HuH-7.5 (cell line): ENCODE data around the gene SRPRB.

ENCODE experiments used
- DNase-seq: peaks from one replicate; pipeline ENCODE4 v3.0.0; 2011; ENCODE audit warnings: low spot score

SRPRB gene

GRCh38 chr3:133805702-133806475 lies at the start of gene SRPRB:
SRPRB (plus strand) TSS chr3:133805815; CDS start chr3:133805849, 34 bp downstream.
- peak; percentile 93 for DNase-seq

DNA sequence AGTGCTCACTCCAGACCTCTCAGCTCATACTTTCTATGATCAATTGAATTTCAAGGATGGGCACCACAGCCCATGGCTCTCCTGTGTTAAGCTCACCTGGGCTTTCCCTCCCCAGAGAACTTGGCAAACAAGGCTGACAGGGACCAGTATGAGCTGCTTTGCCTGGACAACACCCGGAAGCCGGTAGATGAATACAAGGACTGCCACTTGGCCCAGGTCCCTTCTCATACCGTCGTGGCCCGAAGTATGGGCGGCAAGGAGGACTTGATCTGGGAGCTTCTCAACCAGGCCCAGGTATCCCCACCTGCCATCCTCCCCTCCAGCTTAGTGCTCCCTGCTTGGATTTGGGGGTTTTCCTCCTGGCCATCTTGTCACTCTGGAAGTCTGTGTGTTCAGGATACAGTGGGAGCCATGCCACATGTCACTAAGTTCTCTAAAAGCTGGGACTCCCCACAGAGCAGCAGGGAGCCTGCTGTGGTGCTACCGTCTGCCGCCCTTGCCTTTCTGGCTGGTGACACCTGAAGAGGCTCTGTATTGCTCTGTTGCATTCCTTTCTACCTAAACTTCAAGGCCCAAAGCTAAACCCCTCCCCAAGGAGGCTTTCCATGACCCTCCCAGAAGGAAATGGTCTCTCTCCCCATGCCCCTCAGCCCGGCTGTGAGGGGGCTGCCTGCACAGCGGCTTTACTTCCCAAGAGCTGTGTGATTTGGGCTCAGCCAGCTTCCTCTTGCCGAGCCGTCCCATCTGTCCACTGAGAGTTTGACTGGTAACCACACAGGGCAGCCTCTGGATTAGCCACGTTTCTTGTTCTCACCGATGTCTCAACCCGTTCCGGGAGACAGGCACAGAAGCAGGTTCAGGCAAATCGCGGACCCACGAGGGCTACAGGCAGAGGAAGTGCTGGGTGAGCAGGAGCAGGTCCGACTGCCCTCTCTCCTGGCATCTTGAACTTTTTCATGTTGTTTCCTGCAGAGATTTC lies 48.6 kb upstream of the SRPRB start:
- DNase-seq, result no peak

GRCh38 chr3:133757701-133758567 lies 47.7 kb upstream of the SRPRB start:
- DNase-seq, result no peak

GRCh38 chr3:133758568-133758928 lies 47.1 kb upstream of the SRPRB start:
- no peak for DNase-seq

- no peak for DNase-seq
Observed at GRCh38 chr3:133758964-133759739, 46.5 kb upstream of the SRPRB start.

DNA sequence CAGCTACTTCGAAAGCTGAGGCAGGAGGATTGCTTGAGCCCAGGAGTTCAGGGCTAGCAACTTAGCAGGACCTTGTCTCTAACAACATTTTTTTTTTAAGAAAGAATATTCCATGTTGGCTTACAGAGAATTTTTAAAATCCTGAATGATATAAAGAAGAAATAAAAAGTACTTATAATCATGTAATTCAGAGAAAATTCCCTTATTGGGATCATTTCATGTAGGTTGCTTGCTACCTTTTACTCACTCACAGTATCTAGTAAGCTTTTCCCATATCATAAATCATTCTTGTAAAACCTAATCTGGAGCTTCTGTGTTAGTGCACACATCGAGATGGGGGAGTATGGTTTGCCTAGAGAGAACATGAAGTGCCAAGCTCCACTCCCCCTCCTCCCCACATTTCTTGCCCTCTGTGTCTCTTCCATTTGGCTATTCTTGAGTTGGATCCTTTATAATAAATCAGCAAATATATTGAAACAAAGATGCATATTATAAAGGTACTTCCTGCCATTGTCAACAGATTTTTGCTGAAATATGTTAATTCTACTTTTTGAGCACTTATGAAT lies 45.8 kb upstream of the SRPRB start:
- DNase-seq, result no peak

DNA sequence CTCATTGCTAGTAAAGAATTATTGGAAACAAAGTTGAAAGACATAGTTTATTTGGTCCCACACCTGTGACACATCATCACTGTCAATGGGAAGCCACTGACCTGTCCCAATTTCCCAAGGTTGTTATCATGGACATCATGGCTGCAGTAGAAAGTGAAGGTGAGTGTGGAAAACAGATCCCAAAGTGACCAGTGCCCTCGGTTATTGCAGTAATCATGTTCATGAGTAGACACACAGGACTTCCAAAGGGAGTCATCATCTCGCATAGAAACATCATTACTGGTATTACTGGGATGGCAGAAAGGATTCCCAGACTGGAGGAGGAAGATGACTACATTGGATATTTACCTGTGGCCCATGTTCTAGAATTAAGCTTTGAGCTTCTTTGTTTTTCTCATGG lies 44.7 kb upstream of the SRPRB start:
- no peak for DNase-seq

DNA sequence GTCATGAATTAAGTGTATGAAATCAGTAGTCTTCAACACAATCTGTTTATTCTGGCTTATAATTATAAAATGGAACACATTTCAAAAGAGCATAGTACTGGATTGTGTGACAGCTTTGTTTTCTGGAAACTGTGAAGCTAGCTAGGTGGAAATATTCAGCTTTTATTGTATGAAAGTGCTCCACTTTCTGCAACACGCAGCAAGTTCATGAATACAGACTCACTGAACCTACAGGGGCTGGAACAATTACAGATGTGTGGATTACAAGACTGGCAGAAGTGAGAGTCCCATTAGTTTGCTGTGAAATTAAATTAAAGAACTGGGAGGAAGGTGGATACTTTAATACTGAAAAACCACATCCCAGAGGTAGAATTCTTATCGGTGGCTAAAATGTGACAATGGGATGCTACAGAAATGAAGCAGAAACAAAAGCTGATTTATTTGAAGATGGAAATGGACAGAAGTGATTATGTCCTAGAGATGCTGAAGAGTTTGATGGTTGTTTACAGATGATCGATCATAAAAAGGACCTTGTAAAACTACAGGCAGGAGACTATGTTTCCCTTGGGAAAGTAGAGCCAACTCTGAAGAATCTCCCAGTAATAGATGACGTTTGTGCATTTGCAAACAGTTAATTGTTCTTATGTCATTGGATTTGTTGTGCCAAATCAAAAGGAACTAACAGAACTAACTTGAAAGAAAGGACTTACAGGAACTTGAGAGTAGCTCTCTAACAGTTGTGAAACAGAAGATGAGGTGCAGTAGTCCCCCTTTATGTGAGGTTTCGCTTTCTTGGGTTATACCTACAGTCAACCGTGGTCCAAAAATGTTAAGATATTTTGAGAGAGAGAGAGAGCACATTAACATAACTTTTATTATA lies 43.8 kb upstream of the SRPRB start:
- DNase-seq, result no peak

- no peak for DNase-seq
Observed at GRCh38 chr3:133762539-133762938, 43.1 kb upstream of the SRPRB start.

DNA sequence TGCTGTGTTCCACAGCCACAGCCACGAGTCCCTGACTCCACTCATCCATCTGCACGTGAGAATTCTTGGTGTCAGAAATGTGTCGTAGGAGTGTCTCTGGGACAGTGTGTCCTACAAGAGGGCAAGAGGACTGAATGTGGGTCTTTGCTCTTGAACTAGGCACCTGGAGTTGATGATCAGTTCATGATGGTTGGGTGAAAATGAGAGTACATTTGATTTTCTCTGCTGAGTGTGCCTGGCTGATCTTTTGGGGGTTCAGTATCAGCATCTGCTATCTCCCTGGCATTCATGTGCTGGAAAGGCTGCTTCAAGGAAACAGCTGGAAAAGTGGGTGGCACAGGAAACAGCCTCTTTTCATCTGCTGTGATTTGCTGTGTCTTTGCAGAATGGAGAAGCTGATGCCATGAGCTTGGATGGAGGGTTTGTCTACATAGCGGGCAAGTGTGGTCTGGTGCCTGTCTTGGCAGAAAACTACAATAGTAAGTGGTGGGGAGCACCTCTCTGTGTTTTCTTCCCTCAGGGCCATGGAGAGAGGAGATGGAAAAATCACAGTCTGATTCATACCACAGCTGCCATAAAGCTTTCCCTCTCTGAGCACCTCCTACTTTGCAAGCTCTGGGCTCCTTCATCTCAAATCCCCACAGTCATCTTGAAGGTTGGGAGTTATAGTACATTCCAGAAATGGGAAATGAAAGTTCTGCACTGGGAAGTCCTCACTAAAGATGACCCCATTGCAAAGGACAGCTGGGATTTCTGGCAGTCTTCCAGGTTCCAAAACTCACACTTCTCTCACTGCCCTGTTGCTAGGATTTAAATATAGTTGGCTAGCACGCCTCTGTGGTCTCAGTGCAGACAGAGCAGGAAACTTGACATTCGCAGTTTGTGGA lies 41.6 kb upstream of the SRPRB start:
- no peak for DNase-seq

DNA sequence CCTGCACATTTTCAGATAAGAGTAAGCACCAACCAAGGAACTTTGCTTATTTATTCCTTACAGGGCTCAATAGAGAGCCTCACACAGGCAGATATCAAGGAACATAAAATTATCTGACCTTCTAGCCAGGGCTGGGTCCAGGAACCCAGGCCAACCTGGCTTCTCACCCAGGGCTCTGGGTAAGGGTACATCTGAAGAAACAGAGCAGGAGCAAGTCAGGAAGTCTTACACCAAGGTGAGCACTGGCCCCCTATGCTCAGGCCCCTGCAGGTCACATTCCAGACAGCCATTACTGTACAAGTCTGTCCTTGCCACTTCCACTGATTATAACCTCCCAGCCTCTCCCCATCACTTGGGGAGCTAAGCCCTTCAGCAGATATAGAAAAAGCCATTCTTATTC lies 40.4 kb upstream of the SRPRB start:
- DNase-seq, result no peak

GRCh38 chr3:133767607-133768006 lies 38.0 kb upstream of the SRPRB start:
- DNase-seq, result no peak

GRCh38 chr3:133769536-133769935 lies 36.1 kb upstream of the SRPRB start:
- no peak for DNase-seq

GRCh38 chr3:133773732-133774131 lies 31.9 kb upstream of the SRPRB start:
- no peak for DNase-seq

DNA sequence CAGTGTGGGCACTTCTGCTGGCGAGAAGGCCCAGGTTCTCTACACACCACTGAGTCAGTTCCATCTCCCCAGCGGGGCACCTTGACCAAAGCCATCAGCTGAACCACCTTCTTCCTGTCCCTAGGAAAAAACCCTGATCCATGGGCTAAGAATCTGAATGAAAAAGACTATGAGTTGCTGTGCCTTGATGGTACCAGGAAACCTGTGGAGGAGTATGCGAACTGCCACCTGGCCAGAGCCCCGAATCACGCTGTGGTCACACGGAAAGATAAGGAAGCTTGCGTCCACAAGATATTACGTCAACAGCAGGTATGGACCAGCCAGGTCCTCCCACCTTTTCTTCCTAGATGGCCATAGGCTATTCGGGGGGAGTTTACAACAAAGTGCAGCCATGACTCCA lies 30.3 kb upstream of the SRPRB start:
- DNase-seq, result no peak

DNA sequence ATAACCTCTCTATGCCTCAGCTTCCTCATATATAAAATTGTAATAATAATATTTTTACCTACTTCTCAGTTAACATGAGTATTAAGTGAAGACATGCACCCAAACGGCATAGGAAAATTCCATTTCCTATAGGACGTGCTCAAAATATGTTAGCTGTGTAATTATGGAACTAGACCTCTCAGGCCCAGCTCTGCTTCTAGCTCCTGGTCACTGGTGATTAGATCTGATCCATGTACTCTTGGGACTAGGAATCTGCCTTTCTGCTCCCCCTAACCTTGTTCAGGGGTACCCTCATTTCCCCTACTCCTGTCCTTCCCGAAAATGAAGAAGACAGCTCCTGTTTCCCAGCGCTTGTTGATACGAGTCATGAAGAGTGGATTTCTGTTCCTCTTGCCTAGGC lies 29.8 kb upstream of the SRPRB start:
- DNase-seq, result no peak

DNA sequence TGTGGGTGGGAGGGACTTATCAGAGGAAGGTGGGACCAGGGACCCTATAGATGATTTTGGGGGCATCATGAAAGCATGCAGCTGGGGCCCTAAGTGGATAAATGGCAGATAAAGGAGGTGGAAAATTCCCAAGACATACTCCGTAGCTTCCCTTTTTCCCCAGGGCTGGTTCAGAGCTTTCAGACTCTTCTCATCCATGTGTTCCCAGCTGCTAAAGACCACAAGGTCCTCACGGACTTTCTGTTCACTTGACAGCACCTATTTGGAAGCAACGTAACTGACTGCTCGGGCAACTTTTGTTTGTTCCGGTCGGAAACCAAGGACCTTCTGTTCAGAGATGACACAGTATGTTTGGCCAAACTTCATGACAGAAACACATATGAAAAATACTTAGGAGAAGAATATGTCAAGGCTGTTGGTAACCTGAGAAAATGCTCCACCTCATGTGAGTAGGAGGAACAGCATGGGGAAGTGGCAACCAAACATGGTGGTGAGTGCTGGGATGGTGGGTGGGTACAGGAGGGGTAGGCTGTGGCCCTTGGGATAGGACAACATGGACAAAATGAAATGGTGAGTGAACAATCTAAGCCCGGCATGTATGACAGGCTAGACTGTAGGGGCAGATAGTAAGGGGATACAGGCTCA lies 28.7 kb upstream of the SRPRB start:
- DNase-seq, result no peak

DNA sequence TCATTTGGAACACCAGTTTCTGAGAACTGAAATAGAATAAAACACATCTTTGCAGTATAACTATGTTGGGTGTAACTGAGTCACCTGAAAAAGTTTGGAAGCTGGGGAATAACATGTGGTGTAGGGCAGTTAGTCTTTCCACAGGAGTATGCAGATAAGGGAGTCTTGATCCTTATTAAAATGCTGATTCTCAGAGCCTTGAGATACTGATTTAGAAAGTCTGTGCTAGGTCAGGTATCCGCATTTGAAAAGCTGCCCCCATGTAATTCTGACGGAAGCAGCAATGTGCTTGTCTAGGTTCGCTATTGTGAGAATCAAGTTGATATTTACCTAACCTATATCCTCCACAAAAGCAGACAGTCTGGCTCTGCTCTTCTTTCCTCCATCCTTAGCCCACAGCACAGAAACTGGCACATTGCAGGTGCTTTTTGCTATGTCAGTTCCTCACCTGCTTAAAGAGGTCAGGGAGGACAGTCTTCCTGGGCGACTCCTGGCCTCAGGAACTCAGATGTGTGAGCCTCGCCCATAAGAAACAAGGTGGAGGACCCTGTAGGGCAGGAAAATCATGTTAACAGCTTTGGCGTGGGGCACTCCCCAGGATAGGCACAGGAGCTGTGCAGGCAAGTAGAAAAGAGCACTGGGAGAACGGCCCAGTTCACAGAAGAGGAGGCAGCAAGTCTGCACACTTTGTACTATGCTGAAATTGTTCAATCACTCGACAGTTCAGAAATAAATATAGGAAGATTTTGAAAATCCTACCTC lies 27.6 kb upstream of the SRPRB start:
- DNase-seq, result no peak
